ENCODE measurements around the gene GTPBP1.

GTPBP1 gene

GRCh38 chr22:38698407-38699094 lies 7.2 kb upstream of the GTPBP1 start:
- no peak overlapping the region for H3K27ac ChIP-seq

GRCh38 chr22:38699143-38699542 lies 6.6 kb upstream of the GTPBP1 start:
- no peak overlapping the region for H3K27ac ChIP-seq
- TF ChIP-seq CTCF (conservative IDR thresholded peaks at IDR 0.05): no peak
- TF ChIP-seq ZFX (IDR thresholded peaks at IDR 0.05): no peak

More at GRCh38 chr22:38698407-38699094, 7.2 kb upstream of the GTPBP1 start:
- no peak for TF ChIP-seq ZFX (IDR thresholded peaks at IDR 0.05)
- TF ChIP-seq CTCF (conservative IDR thresholded peaks at IDR 0.05): no peak

- TF ChIP-seq ZFX (IDR thresholded peaks at IDR 0.05) (no peak), CTCF (conservative IDR thresholded peaks at IDR 0.05) (no peak)
- H3K27ac ChIP-seq: peak overlapping the region; percentile 93
Measured at GRCh38 chr22:38699784-38700183, 6.0 kb upstream of the GTPBP1 start.

GRCh38 chr22:38700270-38700788 lies 5.4 kb upstream of the GTPBP1 start:
- TF ChIP-seq CTCF (conservative IDR thresholded peaks at IDR 0.05) (no peak), ZFX (IDR thresholded peaks at IDR 0.05) (peak; percentile 89)
- H3K27ac ChIP-seq: peak overlapping the region; percentile 93

- TF ChIP-seq ZFX (IDR thresholded peaks at IDR 0.05): peak; percentile 77
- no peak for TF ChIP-seq CTCF (conservative IDR thresholded peaks at IDR 0.05)
- H3K27ac ChIP-seq: peak within 1 kb of the TSS; percentile 93
Measured at GRCh38 chr22:38700789-38701628, 4.7 kb upstream of the GTPBP1 start, which contains the start of gene JOSD1. JOSD1 (minus strand) TSS chr22:38700943; CDS start chr22:38699987, 956 bp downstream.

- peak overlapping the region; percentile 56 for H3K27ac ChIP-seq
- TF ChIP-seq CTCF (conservative IDR thresholded peaks at IDR 0.05) (no peak), ZFX (IDR thresholded peaks at IDR 0.05) (no peak)
Measured at GRCh38 chr22:38704654-38705234, 1.0 kb upstream of the GTPBP1 start.
